Measurements from ENCODE around the gene IFNA5. TPM values are rescaled to one million over a fixed set of nuclear protein-coding genes. Genes with fewer than 3 reads are reported as not detected.

Gene IFNA5
- total RNA-seq, 1 donor from 2014 or later, result not detected

- TF ChIP-seq EZH2 (IDR thresholded peaks at IDR 0.05; ENCODE audit: insufficient read depth, low read length), result no peak
- TF ChIP-seq, protein P1, sequence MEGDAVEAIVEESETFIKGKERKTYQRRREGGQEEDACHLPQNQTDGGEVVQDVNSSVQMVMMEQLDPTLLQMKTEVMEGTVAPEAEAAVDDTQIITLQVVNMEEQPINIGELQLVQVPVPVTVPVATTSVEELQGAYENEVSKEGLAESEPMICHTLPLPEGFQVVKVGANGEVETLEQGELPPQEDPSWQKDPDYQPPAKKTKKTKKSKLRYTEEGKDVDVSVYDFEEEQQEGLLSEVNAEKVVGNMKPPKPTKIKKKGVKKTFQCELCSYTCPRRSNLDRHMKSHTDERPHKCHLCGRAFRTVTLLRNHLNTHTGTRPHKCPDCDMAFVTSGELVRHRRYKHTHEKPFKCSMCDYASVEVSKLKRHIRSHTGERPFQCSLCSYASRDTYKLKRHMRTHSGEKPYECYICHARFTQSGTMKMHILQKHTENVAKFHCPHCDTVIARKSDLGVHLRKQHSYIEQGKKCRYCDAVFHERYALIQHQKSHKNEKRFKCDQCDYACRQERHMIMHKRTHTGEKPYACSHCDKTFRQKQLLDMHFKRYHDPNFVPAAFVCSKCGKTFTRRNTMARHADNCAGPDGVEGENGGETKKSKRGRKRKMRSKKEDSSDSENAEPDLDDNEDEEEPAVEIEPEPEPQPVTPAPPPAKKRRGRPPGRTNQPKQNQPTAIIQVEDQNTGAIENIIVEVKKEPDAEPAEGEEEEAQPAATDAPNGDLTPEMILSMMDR (IDR thresholded peaks at IDR 0.05; ENCODE audit: insufficient read depth, low read depth, low read length), result no peak
- H3K4me3 Mint-ChIP-seq (ENCODE audit: unreplicated experiment), result no peak overlapping the region
- Histone ChIP-seq H3K27ac (ENCODE audit: low read depth, low read length) (no peak overlapping the region), H3K79me2 (ENCODE audit: insufficient read depth, low read length) (no peaks in the 10 kb centered on the region), H3K27me3 (ENCODE audit: insufficient read depth, low read length) (peaks cover 27% of the 10 kb centered on the region), H3K36me3 (ENCODE audit: insufficient read depth, low read length) (no peaks in the 10 kb centered on the region), H3K9ac (ENCODE audit: low read length) (no peak overlapping the region), H3K4me3 (ENCODE audit: insufficient read depth, low read depth, low read length) (no peak overlapping the region), H3K4me1 (ENCODE audit: insufficient read depth, low read length) (no peaks in the 10 kb centered on the region), H2AFZ (ENCODE audit: low read depth, low read length) (no peak overlapping the region), H3K9me3 (ENCODE audit: insufficient read depth, low read depth, low read length) (no peaks in the 10 kb centered on the region), H4K20me1 (ENCODE audit: insufficient read depth, low read length) (no peaks in the 10 kb centered on the region), H3K4me2 (ENCODE audit: low read length) (no peak overlapping the region)
- FAIRE-seq (no peak), DNase-seq (ENCODE audit: low read depth) (no peak)
- H3K27me3 Mint-ChIP-seq (ENCODE audit: low read depth, unreplicated experiment), result peaks cover 29% of the 10 kb centered on the region
- H3K36me3 Mint-ChIP-seq (ENCODE audit: low read depth, unreplicated experiment), result peaks cover 1% of the 10 kb centered on the region
- peaks cover 4% of the 10 kb centered on the region for H3K4me1 Mint-ChIP-seq (ENCODE audit: low read depth, unreplicated experiment)
- no peak overlapping the region for H3K27ac Mint-ChIP-seq (ENCODE audit: unreplicated experiment)
- no peaks in the 10 kb centered on the region for H3K9me3 Mint-ChIP-seq (ENCODE audit: unreplicated experiment)
Observed at GRCh38 chr9:21255538-21256212, 49.4 kb downstream of the IFNA5 start.

Other genes starting within 250 kb of the IFNA5 start
- gene IFNB1, start 227.4 kb downstream of the IFNA5 start, total RNA-seq, result 2.5 and 3.2 TPM in 2 replicates
- not detected in 2 replicates for gene IFNW1, start 163.5 kb downstream of the IFNA5 start, total RNA-seq
- gene IFNA21, start 138.7 kb downstream of the IFNA5 start, total RNA-seq, result not detected in 2 replicates
- gene IFNA4, start 117.7 kb downstream of the IFNA5 start, total RNA-seq, result not detected in 2 replicates
- gene IFNA7, start 103.1 kb downstream of the IFNA5 start, total RNA-seq, result not detected in 2 replicates
- gene IFNA10, start 98.2 kb downstream of the IFNA5 start, total RNA-seq, result not detected in 2 replicates
- gene IFNA16, start 88.0 kb downstream of the IFNA5 start, total RNA-seq, result not detected in 2 replicates
- gene IFNA17, start 77.1 kb downstream of the IFNA5 start, total RNA-seq, result not detected in 2 replicates
- gene IFNA14, start 65.3 kb downstream of the IFNA5 start, total RNA-seq, result not detected in 2 replicates
- 30.3 and 30.4 TPM in 2 replicates for gene KLHL9, start 30.1 kb upstream of the IFNA5 start, total RNA-seq
- not detected in 2 replicates for gene IFNA6, start 45.6 kb upstream of the IFNA5 start, total RNA-seq
- gene IFNA13, start 62.7 kb upstream of the IFNA5 start, total RNA-seq, result not detected in 2 replicates
- gene IFNA2, start 80.1 kb upstream of the IFNA5 start, total RNA-seq, result not detected in 2 replicates
- gene IFNA8, start 103.8 kb upstream of the IFNA5 start, total RNA-seq, result not detected in 2 replicates
- not detected in 2 replicates for gene IFNA1, start 135.1 kb upstream of the IFNA5 start, total RNA-seq
- 0.26 and 0.57 TPM in 2 replicates for gene IFNE, start 177.0 kb upstream of the IFNA5 start, total RNA-seq

Measured in astrocyte (in vitro differentiated cells and primary cell).